SHP77 treated with DMSO at 0.1 percent for 48 hours (cell line): ENCODE results near the gene TMC1.
"Not testable (repeated sequence)": the region's sequence is repeated elsewhere in the genome, so short reads cannot be mapped to it uniquely, and the experiment has no call there.

Source experiments
- DNase-seq: peaks from one replicate; lab custom pipeline; 2025; lab: John Stamatoyannopoulos, UW

TMC1 gene

DNA sequence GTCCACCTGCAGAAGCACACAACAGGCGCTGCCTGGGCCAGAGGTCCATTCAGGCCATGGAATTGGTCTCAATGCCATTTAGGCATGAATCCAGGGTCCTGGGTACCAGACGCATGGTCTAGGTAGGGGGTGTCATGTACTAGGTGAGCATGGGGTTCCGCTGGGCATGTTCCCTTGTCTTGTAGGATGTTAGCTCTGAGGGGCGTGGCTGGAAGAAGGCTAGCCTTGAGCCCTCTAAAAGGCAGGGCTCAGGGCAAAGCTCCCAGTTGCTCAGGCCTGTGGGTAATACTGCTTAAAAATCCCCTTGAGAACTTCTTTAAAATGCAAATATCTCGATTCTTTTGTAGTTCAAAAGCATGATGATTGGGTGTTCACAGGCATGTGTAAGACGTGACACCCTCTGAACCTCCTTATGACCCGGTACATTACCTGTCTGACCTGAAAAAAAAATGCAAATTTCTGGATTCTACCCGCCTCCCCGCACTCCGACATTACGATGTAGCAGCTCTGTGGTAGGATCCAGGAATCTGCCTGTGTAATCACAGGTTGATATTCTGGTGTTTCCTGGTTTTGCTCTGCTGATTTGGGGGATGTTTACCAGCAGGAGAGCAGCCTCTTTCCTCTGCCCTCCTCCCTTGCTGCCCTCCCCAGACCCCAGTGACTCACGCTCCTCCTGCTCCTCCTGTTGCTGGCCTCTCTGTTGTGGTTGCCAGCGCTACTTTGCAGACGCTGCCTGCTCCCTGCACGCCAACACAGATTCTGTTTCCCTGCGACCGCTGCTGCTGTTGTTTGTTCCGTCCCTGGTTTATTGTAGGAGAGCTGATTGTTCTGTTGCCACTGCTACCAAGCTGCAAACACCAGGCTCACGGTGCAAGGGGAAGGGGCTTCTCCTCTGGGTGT, 5.7 kb downstream of the TMC1 start:
- DNase-seq: no peak

GRCh38 chr9:72527801-72528195, 6.4 kb downstream of the TMC1 start:
- DNase-seq: no peak

DNA sequence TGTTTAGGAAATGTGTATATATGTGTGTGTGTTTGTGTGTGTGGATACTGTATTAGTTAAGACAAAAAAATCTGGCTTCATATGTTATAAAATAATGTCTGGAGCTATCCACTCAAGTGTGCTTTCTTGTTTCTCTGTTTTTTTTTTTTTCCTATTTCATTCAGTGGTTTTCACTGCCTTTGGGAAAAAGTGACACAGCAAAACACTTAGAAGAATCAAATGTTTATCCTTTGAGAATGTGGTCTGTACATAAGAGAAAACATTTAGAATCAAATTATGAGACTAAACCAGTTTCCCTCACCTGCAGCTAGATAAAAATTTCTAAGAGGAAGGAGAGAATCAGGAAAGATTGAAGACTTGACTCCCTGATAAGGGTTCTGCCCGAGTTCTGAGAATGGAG, 8.1 kb downstream of the TMC1 start:
- DNase-seq: no peak

- DNase-seq: no peak
These were observed 11.9 kb downstream of the TMC1 start for GRCh38 chr9:72533322-72533721.

GRCh38 chr9:72534931-72535330, 13.5 kb downstream of the TMC1 start:
- DNase-seq: no peak

DNA sequence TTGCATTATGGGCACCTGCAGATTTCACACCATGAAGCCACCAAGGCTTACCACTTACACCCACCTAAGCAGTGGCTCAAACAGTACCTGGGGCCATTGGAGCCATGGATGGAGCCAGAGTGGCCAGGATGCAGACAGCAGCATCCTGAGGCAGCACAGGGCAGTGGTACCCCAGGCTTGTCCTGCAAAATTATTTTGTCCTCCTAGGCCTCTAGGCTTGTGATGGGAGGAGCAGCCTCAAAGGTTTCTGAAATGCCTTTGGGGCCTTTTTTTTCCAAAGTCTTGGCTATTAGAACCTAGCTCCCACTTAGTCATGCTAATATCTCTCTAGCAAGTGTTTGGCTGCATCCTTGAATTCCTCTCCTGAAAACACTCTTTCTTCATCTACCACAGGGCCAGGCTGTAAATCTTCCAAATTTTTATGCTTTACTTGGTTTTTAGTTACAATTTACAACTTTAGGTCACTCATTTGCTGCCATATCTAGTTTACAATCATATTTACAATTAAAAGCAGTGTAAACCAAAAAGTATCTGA, 15.7 kb downstream of the TMC1 start:
- no peak for DNase-seq

GRCh38 chr9:72537671-72538070, 16.3 kb downstream of the TMC1 start:
- DNase-seq: no peak

- no peak for DNase-seq
These were observed 17.7 kb downstream of the TMC1 start for GRCh38 chr9:72538921-72539702.

GRCh38 chr9:72539824-72540347, 18.5 kb downstream of the TMC1 start:
- no peak for DNase-seq

DNA sequence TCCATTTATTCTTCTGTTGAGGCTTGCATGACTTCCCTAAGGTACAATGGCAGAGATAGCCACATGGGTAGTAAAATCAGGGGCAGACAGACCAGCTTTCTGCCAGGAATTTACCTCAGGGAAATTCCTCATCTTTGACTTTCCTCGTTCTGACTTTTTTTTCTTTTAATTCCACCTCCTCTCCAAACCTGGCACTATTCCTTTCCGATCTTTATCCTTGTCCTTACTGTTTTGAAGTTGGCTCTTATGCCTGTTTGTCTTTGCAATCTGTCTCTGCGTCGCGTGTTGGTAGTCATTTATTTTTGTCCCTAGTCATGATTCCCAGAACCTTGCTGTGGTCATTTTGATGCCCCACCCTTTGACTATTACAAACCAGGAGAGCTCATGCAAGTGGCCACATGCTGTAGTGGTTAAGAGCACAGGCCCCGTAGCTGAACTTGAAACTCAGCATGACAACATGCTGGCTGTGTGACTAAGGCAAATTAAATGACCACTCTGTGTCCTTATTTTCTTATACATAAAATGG, 19.0 kb downstream of the TMC1 start:
- DNase-seq: no peak

DNA sequence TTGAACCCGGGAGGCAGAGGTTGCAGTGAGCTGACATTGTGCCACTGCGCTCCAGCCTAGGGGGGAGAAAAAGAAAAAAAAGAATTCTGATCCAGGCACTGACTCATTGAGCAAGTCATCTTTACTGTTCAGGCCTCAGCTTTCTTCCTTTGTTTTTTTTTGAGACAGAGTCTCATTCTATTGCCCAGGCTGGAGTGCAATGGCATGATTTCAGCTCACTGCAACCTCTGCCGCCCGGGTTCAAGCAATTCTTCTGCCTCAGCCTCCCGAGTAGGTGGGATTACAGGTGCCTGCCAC, 21.1 kb downstream of the TMC1 start:
- DNase-seq: not testable (repeated sequence)

DNA sequence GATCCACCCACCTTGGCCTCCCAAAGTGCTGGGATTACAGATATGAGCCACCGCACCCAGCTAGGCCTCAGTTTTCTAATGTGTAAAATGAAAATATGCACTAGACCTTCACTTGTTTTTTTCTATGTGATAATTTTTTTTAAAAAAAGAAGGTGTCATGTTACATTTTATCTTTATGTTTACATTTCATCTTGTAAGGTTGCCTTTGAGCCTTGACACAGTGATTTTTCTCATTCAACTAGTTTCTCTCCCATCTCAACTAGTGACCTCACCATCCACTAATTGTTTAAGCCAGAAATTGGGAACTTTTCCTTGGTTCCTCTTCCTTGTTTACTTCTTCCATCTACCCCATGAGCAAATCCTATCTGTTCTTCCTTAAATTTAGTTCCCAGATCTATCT, 21.5 kb downstream of the TMC1 start:
- no peak for DNase-seq

DNA sequence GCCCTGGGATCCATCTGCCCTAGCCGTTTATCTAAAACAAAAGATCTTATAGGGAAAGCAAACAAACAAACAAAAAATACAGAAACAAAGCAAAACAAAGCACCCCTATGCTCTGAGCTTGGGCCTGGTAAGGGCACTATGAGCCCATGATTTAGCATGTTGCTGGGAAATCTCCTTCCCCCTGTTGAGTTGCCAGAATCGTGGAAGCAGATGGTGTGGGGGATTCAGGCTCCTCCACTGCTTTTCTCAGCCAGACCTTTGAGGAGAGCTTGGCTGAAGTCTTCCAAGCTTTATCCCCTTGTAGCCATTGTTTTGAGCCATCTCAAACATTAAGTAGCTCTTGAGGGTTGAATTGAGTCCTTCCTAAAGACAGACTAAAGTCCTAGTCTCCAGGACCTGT, 29.9 kb downstream of the TMC1 start:
- no peak for DNase-seq

GRCh38 chr9:72552356-72552755, 30.9 kb downstream of the TMC1 start:
- DNase-seq: no peak

GRCh38 chr9:72554221-72554641, 32.8 kb downstream of the TMC1 start:
- no peak for DNase-seq

GRCh38 chr9:72557549-72557948, 36.1 kb downstream of the TMC1 start:
- no peak for DNase-seq

GRCh38 chr9:72560086-72560485, 38.7 kb downstream of the TMC1 start:
- no peak for DNase-seq

DNA sequence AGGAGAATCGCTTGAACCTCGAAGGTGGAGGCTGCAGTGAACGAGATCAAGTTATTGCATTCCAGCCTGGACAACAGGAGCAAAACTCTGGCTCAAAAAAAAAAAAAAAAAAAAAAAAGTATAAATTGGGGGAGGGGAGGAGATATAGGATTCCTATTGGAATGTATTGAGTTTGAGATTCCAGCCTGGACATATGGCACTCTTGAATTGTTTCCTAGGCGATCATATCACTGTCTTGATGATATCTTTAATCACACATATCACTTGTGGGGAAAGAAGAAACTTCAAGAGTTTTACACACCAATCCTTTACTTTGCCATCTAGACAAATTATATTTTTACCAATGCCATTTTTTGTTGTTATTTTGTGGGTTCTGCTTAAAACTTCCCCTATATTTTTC, 42.4 kb downstream of the TMC1 start:
- no peak for DNase-seq

- DNase-seq: no peak
These were observed 43.3 kb downstream of the TMC1 start for GRCh38 chr9:72564479-72565281.

DNA sequence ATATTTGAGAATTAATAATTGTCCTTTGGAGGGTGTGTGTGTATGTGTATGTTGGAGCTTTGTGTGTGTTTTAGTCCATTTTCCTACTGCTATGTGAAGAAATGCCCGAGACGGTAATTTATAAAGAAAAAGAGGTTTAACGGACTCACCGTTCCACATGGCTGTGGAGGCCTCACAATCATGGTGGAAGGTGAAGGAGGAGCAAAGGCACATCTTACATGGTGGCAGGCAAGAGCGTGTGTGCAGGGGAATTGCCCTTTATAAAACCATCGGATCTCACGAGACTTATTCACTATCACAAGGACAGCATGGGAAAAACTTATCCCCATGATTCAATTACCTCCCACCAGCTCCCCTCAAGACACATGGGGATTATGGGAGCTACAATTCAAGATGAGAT, 44.1 kb downstream of the TMC1 start:
- no peak for DNase-seq

GRCh38 chr9:72574156-72574810, 52.9 kb downstream of the TMC1 start:
- no peak for DNase-seq
